HG03280 (cell line): ENCODE results near the gene ANKRD55.
"Not testable (repeated sequence)": the region's sequence is repeated elsewhere in the genome, so short reads cannot be mapped to it uniquely, and the experiment has no call there.

Source experiments
- ATAC-seq: cut with Tn5 transposase; IDR thresholded peaks from one replicate; pipeline ENCODE4 v1.9.1; 2021; ENCODE audit warnings: mild to moderate bottlenecking, moderate library complexity; ENCODE audit not compliant: unreplicated experiment

ANKRD55 gene

DNA sequence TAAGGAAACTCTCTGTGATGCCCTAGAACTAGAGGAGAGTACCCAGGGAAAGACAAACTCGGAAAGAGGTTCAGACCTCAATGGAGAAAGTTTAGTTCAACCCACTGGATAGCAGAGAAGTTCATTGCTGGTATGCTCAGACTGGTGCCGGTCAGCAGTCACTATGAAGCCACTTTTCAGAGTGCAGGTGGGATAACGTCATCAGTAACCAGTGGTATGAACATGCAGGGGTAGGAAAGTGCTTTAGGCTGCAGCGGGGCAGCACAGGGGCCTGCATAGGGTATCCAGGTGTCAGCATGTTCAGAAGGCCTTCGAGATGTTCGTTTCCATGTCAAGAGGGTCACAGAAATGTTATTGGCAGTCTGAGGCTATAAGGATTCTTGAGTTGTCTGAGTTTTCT, 20.8 kb upstream of the ANKRD55 start:
- ATAC-seq, result no peak

DNA sequence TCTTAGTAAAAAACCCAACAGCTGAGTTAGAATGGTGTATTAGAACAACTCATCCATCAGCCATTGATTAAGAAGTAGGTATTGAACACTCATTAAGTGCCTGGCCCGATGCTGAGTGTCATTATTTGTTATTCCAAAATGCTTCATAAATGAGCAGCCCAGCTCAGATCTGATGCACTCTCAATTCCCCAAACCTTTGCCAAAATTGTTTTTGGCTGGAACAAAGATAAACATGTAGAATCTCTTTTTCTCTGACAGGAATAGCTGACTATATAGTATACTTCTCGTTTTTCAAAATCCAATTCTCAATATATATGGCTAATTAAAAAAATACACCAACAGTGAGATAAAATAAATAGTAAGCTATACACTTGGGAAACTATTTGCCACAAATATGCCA, 20.0 kb upstream of the ANKRD55 start:
- ATAC-seq, result no peak

DNA sequence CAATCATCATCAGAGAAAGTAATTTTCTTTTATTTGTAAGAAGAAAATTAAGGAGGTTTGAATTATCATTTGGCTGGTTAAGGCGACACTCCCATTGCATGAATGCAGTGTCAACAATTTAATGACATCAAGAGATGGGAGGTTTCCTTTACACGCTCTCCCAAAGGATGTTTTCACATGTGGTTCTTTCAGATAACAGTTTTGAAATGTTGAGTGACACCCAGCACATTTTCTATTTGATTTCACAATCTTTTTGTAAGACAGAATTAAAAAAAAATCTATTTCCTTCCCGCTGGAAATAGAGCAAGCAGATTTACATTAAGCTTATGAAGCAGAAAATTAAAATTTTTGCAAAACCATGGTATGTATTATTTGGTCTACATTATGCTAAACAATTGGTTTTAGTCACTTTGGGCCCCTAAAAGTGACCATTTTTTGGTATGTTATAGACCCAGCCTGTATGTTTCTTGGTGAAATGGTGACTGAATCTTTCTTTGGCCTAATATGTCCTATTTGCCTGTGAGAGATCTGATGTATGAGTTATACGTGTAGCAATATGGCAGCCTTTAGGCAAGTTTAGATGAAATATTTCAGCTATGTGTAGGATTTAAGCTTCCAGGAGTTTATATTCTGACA, 18.9 kb upstream of the ANKRD55 start:
- no peak for ATAC-seq

DNA sequence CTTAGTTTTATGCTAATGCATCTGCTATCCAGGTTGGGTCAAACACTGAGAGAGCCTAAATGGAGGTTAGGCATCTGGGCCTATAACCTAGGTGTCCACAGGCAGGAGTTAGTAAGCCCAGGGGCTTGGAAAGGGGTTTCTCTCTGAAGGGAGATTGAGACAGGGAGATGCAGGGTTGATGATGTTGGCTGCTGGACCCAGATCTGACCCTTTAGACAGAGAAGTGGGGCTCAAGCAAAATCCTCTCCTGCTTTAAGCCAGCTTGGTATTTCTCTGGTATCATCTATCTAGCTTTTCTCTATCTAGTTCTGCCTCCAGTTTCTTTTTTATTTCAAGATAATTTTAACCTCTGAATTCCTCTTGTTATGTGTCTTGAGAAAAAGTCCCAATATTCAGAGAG, 18.3 kb upstream of the ANKRD55 start:
- ATAC-seq, result no peak

DNA sequence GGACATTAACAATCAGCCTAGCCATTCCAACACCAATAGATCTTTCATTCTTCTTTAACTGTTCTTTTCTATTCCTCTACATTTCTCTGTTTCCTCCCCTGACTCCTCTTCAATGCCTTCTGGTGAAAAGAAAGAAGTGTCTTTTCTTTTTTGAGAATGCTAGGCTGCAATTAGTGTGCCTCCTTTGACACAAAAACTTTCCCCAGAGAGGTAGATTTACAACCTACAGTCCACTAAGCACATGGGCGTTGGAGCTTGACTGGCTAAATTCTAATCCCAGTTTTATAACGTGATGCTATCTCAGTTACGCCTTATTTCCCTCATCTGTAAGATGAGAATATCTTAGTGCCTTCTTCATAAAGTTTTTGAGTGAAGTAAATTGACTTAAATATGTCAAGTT, 16.9 kb upstream of the ANKRD55 start:
- no peak for ATAC-seq

DNA sequence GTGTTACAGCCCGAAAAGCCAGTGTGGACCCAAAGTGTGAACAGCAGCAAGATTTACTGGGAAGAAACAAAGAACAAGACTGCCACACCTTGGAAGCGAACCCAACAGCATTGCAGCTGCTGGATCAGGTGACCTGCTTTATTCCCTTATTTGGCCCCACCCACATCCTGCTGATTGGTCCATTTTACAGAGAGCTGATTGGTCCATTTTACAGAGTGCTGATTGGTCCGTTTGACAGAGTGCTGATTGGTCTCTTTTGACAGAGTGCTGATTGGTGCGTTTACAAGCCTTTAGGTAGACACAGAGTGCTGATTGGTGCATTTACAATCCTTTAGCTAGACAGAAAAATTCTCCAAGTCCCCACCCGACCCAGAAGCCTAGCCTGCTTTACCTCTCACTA, 16.0 kb upstream of the ANKRD55 start:
- ATAC-seq, result not testable (repeated sequence)

DNA sequence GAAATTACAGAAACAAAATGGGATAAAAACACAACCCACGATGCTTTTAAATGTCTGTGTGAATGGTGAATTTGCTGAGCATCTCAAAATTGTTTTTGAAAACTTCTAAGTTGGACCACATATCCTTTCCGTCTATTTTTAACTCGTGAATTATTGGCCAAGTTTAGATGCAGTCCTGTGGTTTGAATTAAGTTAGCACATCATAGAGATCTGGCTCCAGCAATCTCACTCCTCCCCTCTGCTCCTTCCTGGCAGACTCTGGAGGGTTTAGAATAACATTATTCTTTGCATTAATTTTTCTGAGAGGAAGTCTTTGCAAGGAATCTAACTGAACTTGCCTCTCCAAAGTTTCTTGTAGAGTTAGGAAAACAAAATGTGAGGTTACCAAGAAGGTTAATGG, 14.5 kb upstream of the ANKRD55 start:
- ATAC-seq, result no peak

DNA sequence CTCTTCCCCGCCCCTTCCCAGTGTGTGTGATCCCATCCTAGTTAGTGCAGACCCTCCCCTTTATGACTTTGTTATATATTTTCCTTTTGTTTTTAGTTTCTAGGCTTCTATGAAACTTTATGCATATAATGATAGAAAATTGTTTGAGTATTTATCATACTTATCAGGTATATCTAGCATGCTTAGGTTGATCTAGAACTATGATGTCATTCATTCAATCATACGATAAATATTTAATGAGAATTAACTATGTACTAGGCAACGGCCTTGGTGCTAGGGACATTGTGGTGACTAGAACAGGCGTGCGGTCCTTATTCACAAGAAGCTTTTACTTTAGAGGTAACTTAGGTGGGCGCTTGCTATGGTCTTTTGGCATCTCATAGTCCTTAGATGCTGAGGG, 13.6 kb upstream of the ANKRD55 start:
- ATAC-seq, result no peak

DNA sequence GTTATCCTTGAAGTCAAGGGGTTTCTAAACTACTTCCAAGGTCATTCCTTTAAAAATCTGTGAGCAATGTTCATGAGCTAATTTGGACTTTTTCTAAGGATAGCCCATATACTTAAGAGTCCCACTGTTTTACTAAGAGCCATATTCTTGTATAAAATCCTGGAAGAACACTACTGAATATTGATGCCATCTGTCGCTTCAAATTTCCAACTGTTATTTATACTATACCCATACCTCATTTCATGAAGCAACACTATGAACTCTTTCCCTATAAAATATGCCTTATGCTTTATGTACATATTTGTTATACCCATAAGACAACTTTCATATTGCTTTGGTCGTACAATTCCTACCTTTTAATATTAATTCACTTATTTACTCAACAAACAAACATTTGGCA, 12.4 kb upstream of the ANKRD55 start:
- ATAC-seq, result no peak

DNA sequence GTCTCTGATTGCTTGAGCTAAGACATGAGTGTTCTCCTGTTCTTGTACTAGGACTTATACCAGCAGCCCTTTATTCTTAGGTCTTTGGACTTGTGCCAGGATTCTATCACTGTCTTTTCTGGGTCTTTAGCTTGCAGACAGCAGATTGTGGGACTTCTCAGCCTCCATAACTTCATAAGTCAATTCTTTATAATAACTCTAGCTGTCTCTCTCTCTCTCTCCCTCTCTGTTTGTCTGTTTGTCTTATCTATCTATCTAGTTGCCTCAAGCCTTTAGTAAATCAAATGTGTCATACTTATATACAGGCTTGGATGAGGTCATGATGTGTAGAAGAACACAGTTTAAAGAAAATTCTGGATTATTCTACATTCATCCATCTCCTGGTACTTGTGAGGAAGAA, 11.5 kb upstream of the ANKRD55 start:
- ATAC-seq, result no peak

DNA sequence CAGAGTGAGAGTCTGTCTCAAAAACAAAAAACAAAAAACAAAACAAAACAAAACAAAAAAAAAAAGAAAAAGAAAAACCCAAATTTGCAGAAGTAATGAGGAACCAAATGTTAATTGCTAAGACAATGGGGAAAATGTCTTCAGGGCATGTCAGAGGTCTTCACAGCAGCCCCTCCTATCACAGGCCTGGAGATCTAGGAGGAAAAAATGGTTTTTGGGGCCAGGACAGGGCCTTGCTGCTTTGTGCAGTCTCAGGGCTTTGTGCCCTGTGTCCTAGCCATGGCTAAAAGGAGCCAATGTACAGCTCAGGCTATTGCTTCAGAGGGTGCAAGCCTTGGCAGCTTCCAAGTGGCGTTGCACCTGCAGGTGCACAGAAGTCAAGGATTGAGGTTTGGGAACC, 9.1 kb upstream of the ANKRD55 start:
- ATAC-seq, result not testable (repeated sequence)

DNA sequence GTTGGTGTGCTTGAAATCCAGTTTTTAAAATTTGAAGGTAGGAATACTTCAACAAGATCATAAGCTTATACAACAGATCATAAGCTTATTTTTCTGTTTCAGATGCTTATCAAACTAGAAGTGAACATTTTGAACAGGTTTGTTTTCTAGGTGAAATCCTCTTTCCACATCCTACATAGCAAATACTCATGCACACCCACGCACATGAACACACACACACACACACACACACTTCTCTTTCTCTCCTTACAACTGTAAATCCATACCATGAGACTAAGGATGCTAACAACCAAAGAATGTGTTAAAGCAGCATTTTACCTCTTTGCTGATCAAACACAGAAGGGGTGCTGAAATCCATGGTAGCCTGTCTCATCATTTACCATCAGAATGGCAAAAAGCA, 592 bp downstream of the ANKRD55 start:
- ATAC-seq, result no peak

DNA sequence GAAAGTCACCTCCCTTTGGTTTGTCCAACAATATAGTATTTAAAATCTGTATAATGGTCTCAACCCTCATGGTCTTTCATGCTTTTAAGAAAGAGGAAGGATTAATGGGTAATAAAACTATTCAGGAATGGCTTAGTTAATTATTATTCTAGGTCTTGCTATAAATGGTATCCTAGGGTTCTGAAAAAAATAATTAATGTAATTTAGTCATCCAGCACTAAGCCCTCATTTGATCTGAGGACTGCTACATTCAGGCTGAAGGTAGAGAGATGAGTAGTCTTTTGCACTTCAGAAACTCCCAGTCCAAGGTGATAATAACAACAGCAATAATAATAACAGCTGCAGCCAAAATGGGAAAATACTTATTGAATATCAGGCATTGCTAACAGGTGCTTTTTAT, 2.6 kb downstream of the ANKRD55 start:
- ATAC-seq, result no peak

DNA sequence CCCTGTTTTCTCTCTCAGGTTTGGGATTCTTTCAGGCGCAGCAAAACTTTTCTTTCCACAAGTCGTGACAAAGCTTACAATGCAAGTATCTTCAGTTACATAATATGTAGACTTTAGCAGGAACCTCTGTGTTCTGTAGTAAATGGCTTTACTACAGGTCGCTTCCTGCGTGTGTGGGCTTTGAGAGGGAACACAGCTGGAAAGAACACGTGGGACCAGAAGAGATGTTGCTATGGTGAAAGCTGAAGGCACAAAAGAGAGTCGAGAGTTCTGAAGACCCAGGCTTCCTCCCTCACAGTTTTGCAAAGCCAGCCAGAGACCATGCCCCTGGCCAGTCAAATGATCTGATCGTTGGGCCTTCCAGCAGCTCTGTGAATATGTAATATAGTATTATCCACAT, 4.0 kb downstream of the ANKRD55 start:
- no peak for ATAC-seq

DNA sequence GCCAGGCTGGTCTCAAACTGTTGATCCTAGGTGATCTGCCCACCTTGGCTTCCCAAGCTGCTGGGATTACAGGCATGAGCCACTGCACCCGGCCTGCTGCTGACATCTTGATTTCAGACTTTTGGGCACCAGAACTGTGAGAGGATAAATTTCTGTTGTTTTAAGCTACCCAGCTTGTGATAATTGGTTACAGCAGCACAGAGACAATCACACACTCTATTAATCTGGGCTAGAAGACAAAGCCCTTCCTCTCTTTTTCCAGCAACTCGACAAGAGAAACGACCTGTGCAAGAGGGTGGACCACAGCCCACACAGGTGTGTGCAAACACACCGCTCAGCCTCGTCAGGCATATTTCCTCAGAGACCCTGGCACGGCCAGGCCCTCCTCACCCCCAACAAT, 4.5 kb downstream of the ANKRD55 start:
- ATAC-seq, result no peak

DNA sequence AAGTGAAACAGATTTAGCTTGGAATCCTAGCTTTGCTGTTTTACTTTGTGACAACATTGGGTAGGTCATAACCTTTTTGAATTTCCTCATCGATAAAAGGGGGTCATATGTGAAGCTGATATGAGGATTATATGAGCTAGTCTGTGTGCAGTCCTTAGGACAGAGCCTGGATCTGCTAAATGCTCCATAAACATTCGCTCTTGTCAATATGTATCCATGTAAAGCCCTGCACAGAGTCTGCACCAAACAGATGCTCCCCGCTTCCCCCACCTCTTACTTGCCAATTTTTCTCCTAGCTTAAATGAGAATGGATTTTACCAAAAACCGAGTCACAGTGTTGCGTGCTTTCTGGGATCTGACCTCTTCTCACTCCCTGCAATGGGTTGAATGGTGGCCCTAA, 5.4 kb downstream of the ANKRD55 start:
- no peak for ATAC-seq

DNA sequence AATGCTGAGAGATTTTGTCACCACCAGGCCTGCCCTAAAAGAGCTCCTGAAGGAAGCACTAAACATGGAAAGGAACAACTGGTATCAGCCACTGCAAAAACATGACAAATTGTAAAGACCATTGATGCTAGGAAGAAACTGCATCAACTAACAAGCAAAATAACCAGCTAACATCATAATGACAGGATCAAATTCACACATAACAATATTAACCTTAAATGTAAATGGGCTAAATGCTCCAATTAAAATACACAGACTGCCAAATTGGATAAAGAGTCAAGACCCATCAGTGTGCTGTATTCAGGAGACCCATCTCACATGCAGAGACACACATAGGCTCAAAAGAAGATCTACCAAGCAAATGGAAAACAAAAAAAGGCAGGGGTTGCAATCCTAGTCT, 9.8 kb downstream of the ANKRD55 start:
- ATAC-seq, result not testable (repeated sequence)

DNA sequence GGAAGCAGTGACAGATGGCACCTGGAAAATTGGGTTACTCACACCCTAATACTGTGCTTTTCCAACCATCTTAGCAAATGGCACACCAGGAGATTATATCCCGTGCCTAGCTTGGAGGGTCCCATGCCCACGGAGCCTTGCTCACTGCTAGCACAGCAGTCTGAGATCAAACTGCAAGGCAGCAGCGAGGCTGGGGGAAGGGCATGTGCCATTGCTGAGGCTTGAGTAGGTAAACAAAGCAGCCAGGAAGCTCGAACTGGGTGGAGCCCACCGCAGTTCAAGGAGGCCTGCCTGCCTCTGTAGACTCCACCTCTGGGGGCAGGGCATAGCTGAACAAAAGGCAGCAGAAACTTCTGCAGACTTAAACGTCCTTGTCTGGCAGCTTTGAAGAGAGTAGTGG, 11.5 kb downstream of the ANKRD55 start:
- not testable (repeated sequence) for ATAC-seq

DNA sequence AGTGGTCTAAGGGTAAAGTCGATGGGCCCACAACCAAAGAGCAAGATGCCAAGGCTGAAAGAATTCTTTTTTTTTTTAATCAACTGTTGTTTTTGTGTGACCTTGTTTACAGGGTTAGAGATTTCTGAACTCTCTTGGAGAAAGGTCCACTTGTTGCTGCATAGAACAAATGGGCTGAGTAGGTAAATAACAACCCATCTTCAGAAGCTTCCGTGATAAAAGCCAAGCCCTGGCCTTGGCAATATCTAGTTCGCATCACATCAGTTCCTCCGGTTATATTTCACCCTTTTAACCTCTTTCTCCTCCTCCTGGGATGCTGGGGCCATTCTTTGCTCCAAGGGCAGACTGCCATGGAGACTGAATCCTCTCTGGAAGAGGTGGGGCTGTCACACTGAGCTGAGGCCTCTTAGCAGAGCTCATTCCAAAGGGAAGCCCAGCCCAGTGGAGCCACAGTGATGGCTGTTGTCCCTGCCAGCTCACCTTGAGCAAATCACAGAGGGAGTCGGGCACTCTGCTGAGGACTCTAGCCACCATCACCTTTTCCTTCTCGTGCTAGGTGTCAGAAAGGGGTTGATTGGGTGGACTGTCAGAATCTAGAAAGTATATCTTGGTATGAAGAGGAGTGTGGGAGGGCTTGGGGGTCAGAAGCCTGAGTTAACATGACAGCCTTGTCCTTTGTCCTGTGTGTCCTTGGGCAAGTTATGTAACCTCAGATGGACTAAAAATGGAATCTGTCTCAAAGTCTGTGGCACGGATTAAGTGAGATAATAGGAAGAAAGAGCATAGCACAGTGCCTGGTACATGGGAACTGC, 17.9 kb downstream of the ANKRD55 start:
- no peak for ATAC-seq

DNA sequence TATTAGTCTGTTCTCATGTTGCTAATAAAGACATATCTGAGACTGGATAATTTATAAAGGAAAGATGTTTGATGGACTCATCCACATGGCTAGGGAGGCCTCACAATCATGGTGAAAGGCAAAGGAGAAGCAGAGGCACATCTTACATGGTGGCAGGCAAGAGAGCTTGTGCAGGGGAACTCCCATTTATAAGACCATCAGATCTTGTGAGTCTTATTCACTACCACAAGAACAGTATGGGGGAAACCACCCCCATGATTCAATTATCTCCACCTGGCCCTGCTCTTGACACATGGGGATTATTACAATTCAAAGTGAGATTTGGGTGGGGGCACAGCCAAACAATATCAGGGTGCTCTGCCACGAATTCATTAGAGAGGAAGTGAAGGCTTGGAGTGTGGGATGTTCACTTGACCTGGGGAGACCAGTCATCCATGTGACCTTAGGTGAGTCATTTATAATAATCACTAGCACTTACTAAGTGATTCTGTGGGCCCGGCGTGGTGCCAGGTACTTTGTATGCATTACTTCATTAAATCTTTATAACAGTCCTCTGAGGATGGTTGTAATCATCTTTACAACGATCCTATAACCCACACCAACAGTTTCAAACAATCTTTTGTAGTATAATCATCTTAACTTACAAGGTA, 19.1 kb downstream of the ANKRD55 start:
- not testable (repeated sequence) for ATAC-seq

DNA sequence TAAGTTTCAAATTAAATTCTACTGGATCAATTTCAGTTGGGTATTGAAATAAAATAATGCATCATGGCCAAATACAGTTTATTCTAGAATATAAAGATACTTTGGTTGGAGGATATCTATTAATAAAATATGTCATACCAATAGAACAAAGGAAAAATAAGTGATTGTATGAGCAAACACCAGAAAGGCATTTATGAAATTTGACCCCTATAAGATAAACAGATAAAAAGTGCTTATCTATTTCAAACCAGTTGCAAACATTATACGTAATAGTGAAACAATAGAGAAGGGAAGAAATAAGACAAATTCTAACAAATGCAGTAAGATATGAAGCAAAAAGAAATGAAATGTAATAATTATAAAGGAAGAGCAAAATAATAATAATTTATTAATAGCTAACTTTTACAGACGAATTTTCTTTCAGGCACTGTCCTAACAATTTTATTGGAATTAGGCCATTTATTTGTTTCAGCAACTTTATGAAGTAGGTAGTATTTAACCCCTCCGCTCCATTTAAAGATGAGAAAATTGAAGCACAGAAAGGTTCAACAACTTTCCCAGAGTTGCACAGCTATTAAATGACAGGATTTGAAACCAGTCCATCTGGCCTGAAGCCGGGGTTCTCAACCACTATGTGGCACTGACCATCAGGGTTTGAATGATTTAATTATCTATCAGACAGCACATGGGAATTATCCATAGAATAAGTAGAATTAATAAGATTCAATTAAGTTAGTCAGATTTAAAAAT, 20.8 kb downstream of the ANKRD55 start:
- no peak for ATAC-seq
